Measurements from ENCODE around the gene ZNF804A.

ZNF804A gene

DNA sequence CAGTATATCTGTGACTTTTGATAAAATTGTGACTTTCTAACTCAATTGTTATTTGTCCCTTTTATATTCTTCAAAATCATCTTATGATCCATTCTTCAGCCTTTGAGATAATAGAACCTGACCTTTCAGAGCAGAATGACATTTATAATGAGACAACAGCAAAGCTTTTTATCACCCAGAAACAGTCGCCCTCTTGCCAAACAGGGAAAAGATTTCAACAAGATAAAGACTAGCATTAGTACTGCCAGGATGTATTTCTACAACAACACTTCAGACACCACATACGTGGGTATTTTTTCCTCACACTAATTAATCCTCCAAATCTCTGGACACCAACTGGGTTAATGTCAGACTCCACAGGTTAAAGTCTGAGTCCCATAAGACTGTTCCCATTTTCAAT, 249.0 kb downstream of the ZNF804A start:
- H3K4me3 ChIP-seq (replicated peaks; ENCODE audit: low read depth, low read length) = no peak overlapping the region
- TF ChIP-seq, protein P1, sequence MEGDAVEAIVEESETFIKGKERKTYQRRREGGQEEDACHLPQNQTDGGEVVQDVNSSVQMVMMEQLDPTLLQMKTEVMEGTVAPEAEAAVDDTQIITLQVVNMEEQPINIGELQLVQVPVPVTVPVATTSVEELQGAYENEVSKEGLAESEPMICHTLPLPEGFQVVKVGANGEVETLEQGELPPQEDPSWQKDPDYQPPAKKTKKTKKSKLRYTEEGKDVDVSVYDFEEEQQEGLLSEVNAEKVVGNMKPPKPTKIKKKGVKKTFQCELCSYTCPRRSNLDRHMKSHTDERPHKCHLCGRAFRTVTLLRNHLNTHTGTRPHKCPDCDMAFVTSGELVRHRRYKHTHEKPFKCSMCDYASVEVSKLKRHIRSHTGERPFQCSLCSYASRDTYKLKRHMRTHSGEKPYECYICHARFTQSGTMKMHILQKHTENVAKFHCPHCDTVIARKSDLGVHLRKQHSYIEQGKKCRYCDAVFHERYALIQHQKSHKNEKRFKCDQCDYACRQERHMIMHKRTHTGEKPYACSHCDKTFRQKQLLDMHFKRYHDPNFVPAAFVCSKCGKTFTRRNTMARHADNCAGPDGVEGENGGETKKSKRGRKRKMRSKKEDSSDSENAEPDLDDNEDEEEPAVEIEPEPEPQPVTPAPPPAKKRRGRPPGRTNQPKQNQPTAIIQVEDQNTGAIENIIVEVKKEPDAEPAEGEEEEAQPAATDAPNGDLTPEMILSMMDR (IDR thresholded peaks at IDR 0.05; ENCODE audit: low read depth, low read length, missing control alignments) = no peak
- DNase-seq (ENCODE audit: extremely low read depth, low read depth) = no peak

DNA sequence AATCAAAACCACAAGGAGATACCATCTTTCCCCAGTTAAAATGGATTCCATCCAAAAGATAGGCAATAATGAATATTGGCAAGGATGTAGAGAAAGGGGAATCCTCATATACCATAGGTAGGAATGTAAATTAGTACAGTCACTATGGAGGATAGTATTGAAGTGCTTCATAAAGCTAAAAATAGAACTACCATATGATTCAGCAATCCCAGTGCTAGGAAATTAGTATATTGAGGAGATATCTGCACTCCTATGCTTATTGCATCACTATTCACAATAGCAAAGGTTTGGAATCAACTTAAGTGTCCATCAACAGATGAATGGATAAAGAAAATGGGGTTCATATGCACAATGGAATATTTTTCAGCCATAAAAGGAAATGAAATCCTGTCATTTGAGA, 251.2 kb downstream of the ZNF804A start:
- no peak overlapping the region for H3K4me3 ChIP-seq (replicated peaks; ENCODE audit: low read depth, low read length)
- TF ChIP-seq, protein P1 (IDR thresholded peaks at IDR 0.05; ENCODE audit: low read depth, low read length, missing control alignments) = no peak
- DNase-seq (ENCODE audit: extremely low read depth, low read depth) = no peak

DNA sequence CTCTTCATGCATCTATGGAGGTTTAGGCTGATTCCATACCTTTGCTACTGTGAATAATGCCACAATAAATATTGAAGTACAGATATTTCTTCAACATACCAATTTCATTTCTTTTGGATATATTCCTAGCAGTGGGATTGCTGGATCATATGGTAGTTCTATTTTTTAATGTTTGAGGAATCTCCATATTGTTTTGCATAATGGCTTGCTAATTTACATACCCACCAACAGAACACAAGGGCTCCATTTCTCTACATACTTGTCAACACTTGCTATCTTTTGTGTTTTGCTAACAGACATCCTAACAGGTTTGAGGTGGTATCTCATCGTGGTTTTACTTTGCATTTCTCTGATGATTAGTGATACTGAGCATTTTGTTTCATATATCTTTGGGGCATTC, 253.2 kb downstream of the ZNF804A start:
- TF ChIP-seq, protein P1 (IDR thresholded peaks at IDR 0.05; ENCODE audit: low read depth, low read length, missing control alignments) = no peak
- DNase-seq (ENCODE audit: extremely low read depth, low read depth) = no peak
- H3K4me3 ChIP-seq (replicated peaks; ENCODE audit: low read depth, low read length) = no peak overlapping the region

DNA sequence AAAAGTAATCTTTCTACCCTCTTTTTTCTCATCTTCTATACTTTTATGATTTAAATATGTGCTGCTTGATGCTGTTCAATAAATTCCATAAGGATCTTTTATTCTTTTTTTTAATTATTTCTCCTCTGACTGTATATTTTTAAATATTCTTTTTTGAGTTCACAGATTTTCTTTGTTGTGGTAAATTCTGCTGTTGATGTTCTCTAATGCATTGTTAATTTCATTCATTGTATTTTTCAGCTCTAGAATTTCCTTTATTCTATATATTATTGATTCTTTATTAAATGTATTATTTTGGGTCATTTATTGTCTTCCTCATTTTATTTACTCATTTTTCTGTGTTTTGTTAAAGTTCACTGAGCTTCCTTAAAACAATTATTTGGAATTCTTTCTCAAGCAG, 260.9 kb downstream of the ZNF804A start:
- H3K4me3 ChIP-seq (replicated peaks; ENCODE audit: low read depth, low read length) = no peak overlapping the region
- DNase-seq (ENCODE audit: extremely low read depth, low read depth) = no peak
- TF ChIP-seq, protein P1 (IDR thresholded peaks at IDR 0.05; ENCODE audit: low read depth, low read length, missing control alignments) = no peak

DNA sequence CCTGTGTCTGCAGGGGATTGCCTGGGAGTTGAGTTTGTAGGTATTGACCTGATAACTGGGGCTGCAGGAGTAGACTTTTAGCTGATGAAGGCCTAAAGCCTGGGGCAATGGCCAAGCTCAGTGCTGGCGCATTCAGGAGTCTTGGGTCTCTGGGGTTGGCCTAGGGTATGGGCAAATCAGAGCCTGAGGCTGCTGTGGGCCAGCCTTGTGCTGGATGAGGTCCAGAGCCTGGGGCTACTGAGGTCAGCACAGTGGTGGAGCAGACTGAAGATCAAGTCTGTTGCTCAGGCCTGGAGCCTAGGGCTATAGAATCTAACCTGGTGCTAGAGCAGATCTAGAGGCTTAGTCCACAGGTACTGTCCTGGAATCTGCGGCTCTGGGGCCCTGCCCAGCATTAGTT, 262.4 kb downstream of the ZNF804A start:
- DNase-seq (ENCODE audit: extremely low read depth, low read depth) = no peak
- TF ChIP-seq, protein P1 (IDR thresholded peaks at IDR 0.05; ENCODE audit: low read depth, low read length, missing control alignments) = no peak
- no peak overlapping the region for H3K4me3 ChIP-seq (replicated peaks; ENCODE audit: low read depth, low read length)

DNA sequence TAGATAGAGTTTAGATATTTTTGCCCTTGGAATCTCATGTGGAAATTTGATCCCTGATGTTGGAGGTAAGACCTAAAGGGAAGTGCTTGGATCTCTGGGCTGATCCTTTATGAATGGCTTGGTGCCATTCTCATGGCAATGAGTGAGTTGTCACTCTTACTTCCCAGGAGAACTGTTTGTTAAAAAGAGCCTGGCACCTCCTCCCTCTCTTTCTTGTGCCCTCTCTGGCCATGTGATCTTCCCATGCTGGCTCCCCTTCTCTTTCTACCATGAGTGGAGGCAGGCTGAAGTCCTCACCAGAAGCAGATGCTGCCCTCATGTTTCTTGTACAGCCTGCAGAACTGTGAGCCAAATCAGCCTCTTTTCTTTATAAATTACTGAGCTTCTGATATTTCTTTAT, 276.9 kb downstream of the ZNF804A start:
- DNase-seq (ENCODE audit: extremely low read depth, low read depth) = no peak
- TF ChIP-seq, protein P1 (IDR thresholded peaks at IDR 0.05; ENCODE audit: low read depth, low read length, missing control alignments) = no peak
- H3K4me3 ChIP-seq (replicated peaks; ENCODE audit: low read depth, low read length) = no peak overlapping the region

DNA sequence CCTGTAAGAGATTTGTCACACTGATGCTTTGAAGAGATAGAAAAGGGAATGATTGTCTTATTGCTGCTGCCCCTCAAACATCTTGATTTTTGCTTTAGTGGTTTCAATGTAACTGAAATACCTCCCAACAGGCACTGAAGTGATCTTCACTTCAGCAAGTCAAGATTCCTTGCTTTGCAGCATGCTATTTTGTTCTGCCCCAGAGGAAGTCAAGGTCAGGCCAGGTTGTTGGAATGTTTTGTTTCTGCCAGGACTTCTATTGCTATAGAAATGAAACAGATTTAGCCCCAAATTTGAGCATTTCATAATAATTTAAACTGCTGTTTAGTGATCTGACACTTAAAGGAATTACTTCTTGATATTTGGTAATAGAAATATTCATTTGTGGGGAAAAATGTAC, 277.6 kb downstream of the ZNF804A start:
- DNase-seq (ENCODE audit: extremely low read depth, low read depth) = no peak
- TF ChIP-seq, protein P1 (IDR thresholded peaks at IDR 0.05; ENCODE audit: low read depth, low read length, missing control alignments) = no peak
- H3K4me3 ChIP-seq (replicated peaks; ENCODE audit: low read depth, low read length) = no peak overlapping the region
